Measurements from ENCODE around the gene CHRNE.

CHRNE gene

DNA sequence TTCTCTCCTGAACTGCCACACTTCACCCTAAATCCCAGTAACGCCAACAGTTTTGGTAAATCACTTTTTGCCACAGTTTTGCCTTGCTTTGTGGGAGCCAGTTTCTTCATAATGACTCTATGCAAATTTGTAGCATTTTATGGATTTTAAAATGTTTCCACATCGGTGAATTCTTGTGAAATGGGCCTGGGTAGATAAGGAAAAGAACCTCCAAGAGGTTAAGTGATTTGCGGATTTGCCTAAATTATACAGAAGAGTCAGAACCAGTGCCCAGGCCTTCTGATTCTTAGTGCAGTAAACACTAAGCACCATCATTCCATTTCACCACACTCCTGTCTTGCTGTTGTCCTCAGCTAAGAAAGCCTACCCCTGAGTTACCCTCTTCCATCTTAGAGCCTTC, 51.8 kb downstream of the CHRNE start:
- no peak for DNase-seq

DNA sequence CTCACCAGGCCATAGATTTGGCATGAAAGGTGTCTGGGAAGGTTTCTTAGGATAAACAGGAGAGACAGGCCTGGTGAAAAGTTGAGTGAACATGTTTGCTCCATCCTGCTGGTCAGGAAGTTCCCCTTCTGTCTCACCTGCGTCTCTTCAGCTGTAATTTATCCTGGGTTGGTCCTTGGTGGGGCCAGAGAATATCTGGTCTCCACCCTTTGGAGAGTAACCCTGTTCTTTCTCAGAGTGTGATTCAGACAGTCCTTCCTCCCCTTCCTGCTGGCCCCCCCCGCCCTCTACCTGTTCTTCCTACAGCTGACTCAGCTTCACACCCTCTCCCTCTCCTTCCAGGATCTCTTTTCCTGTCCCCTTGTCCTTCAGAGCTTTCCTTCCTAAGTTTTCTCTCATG, 52.7 kb downstream of the CHRNE start:
- DNase-seq: no peak

DNA sequence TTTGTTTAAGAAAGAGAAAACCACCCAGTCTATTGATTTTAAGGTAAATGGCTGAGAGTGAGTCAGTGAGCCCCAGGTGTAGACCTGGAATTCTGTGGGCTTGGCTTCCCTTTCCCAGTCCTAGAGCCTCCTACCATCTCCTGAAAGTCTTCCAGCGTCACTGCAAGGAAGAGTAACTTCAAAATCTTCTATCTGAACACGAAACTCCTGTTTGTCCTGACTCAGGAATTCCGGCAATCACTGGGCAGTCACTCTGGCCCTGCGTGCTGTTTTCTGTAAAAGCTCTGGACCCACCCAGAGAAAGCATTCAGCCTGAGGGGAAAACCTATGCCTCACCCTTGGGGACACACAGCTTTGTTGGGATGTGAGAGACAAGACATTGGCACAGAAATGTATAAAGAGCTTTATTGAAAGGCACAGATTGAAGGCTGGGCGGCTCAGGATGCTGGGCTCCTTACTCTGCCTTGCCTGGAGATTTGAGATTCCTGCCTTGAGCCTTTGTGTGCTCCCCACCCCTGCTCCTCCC, 53.8 kb downstream of the CHRNE start:
- DNase-seq: no peak

Data from activated naive CD4-positive, alpha-beta T cell treated with Interleukin-2 at 50 U/mL for 16 hours (primary cell).